NT2/D1 (cell line): ENCODE measurements around the gene LBX1.

ENCODE experiments used
- DNase-seq: peaks from one replicate; pipeline ENCODE4 v3.0.0-alpha.2; 2011; ENCODE audit warnings: low read depth, low spot score
- H3K27me3 ChIP-seq: 2 replicates; pipeline ENCODE4 v1.6.0; 2011; ENCODE audit warnings: mild to moderate bottlenecking; ENCODE audit not compliant: insufficient read length, insufficient read depth
- H3K36me3 ChIP-seq: 2 replicates; pipeline ENCODE4 v1.6.1; 2011; ENCODE audit warnings: mild to moderate bottlenecking, low read length, mixed read lengths; ENCODE audit not compliant: insufficient read depth, insufficient read length
- H3K4me1 ChIP-seq: 2 replicates; pipeline ENCODE4 v1.5.1; 2011; ENCODE audit not compliant: insufficient read depth, insufficient read length
- H3K4me3 ChIP-seq: 2 replicates; pipeline ENCODE4 v1.5.1; 2011; ENCODE audit warnings: low read depth; ENCODE audit not compliant: insufficient read length
- H3K9ac ChIP-seq: 2 replicates; pipeline ENCODE4 v1.6.0; 2011; ENCODE audit warnings: low read depth; ENCODE audit not compliant: insufficient read length
- H3K9me3 ChIP-seq: 2 replicates; pipeline ENCODE4 v1.5.1; 2011; ENCODE audit warnings: mild to moderate bottlenecking, low read length; ENCODE audit not compliant: insufficient read depth
- SUZ12 ChIP-seq: IDR thresholded peaks from 2 replicates; pipeline ENCODE4 v1.6.1; 2011; ENCODE audit not compliant: insufficient read length, insufficient read depth; ENCODE audit errors: extremely low read depth
- YY1 ChIP-seq: IDR thresholded peaks from 2 replicates; pipeline ENCODE4 v1.6.1; 2011; ENCODE audit not compliant: insufficient read length, insufficient read depth
- ZNF274 ChIP-seq: IDR thresholded peaks from 2 replicates; pipeline ENCODE4 v1.6.1; 2011; ENCODE audit warnings: mild to moderate bottlenecking, low read depth, low read length

LBX1 gene

DNA sequence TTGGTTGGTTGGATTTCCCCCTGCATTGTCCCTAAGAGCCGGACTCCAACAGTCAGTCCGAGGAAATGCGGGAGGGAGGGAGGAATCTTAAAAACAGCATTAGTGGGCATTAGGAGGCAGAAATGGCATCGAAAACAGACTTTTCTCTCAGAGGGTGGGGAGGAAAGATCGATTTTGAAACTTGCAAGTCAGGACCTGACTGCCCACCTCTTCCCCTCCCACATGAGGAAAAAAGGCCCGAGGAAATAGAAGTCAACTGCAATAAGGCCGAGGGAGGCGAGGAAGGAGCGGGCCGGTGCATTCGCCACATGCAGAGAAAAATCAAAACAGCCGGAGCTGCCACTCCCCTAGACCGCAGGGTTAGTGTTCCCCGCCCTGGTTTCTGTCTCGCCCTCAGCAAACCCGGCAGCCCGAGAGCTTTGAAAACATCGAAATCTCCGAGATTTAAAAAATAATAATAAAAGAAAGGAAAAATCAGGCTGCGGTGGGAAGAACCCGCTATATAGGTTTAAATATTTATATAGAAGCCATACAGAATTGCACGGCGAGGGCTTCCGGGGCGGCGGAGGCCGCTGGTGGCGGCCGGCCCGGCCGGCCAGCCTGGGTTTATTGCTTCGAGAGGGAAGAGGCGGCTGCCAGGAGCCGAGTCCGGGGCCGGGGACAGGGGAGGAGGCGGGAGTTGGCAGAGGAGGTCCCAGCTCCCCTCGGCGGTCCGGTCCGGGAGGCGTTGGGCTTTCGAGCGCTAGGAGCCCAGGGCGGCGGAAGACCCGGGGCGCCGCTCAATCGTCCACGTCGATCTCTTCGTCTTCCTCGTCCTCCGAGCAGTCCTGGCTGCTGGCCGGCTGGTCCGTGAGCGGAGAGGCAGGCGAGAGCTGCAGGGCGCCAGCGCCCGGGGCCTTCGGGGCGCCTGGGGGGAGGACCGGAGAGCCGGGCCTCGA lies 2.5 kb downstream of the LBX1 start:
- peak; percentile 87 for TF ChIP-seq SUZ12
- TF ChIP-seq YY1 = no peak
- H3K4me1 ChIP-seq = peaks cover 10% of the 10 kb centered on the region
- H3K27me3 ChIP-seq = peaks cover 100% of the 10 kb centered on the region
- no peaks in the 10 kb centered on the region for H3K36me3 ChIP-seq
- no peak overlapping the region for H3K4me3 ChIP-seq
- no peak for DNase-seq
- no peak overlapping the region for H3K9ac ChIP-seq
- no peaks in the 10 kb centered on the region for H3K9me3 ChIP-seq

DNA sequence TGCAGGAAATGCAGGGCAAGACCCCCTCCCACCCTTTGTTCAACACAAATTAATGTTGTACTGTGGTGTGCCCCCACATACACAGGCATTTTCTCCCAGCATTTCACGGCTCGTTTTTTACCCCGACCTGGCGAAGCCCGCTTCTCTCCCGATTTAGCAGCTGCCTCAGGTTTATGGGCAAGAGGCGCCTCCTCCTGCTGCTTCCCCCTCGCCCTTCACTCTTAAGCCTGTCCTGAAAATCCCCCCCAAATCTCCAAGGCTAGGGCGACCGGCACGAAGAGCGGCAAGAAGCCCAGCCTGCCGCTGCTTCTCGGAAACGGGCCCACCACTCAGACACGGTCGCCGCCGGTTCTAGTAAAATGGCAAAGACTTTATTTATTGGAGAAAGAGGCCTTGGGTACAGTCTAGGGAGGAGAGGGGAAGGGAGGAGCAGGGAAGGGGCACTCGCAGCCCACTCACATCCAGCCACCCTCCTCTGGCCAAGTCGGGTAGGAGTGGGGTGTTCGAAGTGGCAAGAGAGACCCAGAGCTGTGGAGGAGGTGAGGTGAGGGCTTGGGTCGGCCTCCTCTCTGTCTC lies 3.3 kb downstream of the LBX1 start:
- Histone ChIP-seq H3K9ac (no peak overlapping the region), H3K4me1 (peaks cover 10% of the 10 kb centered on the region), H3K36me3 (no peaks in the 10 kb centered on the region), H3K27me3 (peaks cover 100% of the 10 kb centered on the region), H3K4me3 (no peak overlapping the region), H3K9me3 (no peaks in the 10 kb centered on the region)
- no peak for DNase-seq
- TF ChIP-seq ZNF274 (no peak), YY1 (no peak), SUZ12 (no peak)

DNA sequence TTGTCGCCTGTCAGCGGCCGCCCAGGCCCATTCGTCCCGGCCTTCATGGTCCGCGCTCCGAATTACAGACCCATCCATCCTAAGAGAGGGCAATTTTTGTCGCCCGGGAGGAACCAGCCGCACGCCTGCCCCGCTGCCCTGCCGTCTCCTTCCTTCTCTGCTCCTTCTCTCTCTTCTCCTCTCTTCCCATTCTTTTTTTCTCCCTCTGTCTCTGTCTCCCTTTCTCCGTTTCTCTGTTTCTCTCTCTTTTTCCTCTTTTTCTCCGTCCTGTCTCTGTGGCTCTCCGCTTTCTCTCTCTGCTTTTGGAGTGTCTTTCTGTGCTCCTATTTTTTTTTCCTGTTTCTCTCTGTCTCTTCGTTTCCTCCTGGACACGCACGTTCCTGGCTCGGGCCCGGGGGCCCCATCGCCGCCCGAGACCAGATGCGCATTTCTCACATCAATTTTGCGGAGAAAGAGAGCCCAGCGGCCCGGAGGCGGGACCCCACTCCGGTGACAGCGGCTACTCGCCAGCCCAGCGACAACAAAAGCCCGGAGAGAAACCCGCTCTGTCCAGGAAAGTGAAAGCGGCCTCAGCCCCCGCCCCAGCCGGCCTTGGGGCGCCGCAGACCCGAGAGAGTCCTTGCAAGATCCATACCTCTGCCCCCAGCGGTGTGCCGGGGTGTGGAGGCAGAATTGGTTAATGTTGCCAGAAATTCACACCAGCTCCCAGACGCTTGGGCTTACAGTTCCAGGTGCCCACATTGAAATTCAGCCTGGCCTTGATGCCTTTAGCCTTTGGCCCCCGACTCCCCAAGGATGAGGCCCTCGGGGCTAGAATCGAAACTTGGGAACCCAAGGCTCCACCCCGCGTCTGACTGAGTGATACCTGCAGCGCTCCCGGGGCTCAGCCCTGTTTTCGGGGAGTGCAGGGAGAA lies 4.1 kb downstream of the LBX1 start:
- peaks cover 100% of the 10 kb centered on the region for H3K27me3 ChIP-seq
- H3K36me3 ChIP-seq = no peaks in the 10 kb centered on the region
- no peak for DNase-seq
- H3K9me3 ChIP-seq = no peaks in the 10 kb centered on the region
- peaks cover 7% of the 10 kb centered on the region for H3K4me1 ChIP-seq
- TF ChIP-seq YY1 (no peak), ZNF274 (no peak), SUZ12 (no peak)
- no peak overlapping the region for H3K9ac ChIP-seq
- no peak overlapping the region for H3K4me3 ChIP-seq

DNA sequence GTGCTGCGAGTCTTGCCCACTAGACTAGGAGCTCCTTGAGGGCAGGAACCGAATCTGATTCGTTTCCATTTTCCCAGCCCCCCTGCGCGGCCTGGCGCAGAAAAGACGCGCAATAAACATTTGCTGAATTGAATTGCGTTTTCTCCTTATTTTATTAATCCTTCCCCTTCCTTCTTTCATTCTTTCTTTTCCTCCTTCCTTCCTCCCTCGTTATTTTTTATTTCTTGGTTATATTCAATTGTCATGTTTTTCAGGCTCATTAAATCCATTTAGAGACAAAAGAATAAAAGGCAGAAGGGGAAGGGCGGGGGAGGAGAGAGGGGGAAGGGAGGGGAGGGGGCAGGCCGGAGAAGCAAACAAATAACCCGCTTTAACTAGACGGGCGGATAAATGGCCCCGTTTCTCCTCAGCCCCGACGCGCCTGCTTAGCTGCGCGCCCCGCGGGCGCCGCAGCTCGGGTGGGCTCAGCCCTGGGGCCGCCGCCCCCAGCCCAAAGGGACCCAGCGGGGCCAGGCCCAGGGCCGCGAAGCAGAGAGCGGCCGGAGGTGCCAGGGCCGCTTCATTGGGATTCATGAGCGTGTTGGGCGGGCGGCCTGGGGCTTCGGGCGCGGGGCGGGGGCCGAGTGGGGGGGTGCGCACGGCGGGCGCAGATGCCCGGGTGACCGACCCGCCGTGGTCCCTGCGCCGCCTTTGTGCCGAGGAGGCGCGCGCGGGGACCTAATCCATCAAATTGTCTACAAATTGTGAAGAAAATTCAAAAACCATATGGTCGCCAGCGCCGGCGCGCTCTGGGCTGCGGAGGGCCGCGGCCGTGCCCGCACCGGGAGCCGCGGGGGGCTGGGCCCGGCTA lies 5.0 kb downstream of the LBX1 start:
- H3K27me3 ChIP-seq = peaks cover 100% of the 10 kb centered on the region
- H3K4me1 ChIP-seq = peaks cover 7% of the 10 kb centered on the region
- DNase-seq = no peak
- H3K36me3 ChIP-seq = no peaks in the 10 kb centered on the region
- TF ChIP-seq YY1 (no peak), SUZ12 (no peak), ZNF274 (no peak)
- no peak overlapping the region for H3K9ac ChIP-seq
- no peaks in the 10 kb centered on the region for H3K9me3 ChIP-seq
- H3K4me3 ChIP-seq = no peak overlapping the region

GRCh38 chr10:101223274-101224059 lies 5.8 kb downstream of the LBX1 start:
- H3K9me3 ChIP-seq = no peaks in the 10 kb centered on the region
- no peak for DNase-seq
- no peak overlapping the region for H3K9ac ChIP-seq
- TF ChIP-seq YY1 = no peak
- no peak for TF ChIP-seq ZNF274
- TF ChIP-seq SUZ12 = peak; percentile 82
- H3K4me1 ChIP-seq = peaks cover 7% of the 10 kb centered on the region
- peaks cover 100% of the 10 kb centered on the region for H3K27me3 ChIP-seq
- no peak overlapping the region for H3K4me3 ChIP-seq
- H3K36me3 ChIP-seq = no peaks in the 10 kb centered on the region

- no peaks in the 10 kb centered on the region for H3K36me3 ChIP-seq
- H3K9ac ChIP-seq = no peak overlapping the region
- H3K4me3 ChIP-seq = no peak overlapping the region
- H3K27me3 ChIP-seq = peaks cover 100% of the 10 kb centered on the region
- H3K9me3 ChIP-seq = no peaks in the 10 kb centered on the region; the same call in 1 of the 2 replicates
- peaks cover 7% of the 10 kb centered on the region for H3K4me1 ChIP-seq
- TF ChIP-seq SUZ12 = peak; percentile 86
- no peak for TF ChIP-seq YY1
- no peak for DNase-seq
These were observed 6.5 kb downstream of the LBX1 start for GRCh38 chr10:101222683-101223273.
